Measurements from ENCODE around the gene RHOB. TPM values are rescaled to one million over a fixed set of nuclear protein-coding genes. Genes with fewer than 3 reads are reported as not detected.
A peak's percentile ranks its signal among the peaks of the same experiment; 100 is the strongest.

RHOB gene
- total and polyA plus RNA-seq, 2 of the 13 experiments (the other 11 are each of a cell fraction or from before 2014, with no cell fraction given): 192 to 268 TPM

DNA sequence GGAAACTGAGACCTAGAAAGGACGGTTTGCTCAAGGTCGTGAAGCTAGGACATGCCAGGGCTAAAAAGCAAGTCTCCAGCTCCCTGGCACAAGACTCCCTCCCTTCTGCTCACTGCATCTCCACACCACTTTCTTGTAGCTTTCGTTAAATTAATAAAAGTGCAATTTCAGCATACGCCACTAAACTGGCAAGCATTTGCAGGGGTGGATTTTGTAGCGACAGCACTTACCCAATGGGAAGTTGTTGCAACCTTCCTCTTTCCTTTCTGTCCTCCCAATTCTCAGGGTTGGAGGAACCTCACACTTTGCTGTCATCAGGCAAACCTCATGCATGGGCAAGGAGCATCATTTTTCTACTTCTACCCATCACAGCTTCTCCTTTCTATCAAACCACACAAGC lies 7.4 kb upstream of the RHOB start:
- DNase-seq (ENCODE audit: low spot score) (no peak), ATAC-seq (no peak), FAIRE-seq (no peak)
- H3K4me2 ChIP-seq (ENCODE audit: low read depth, low read length): peak overlapping the region; percentile 65
- H3K9me3 ChIP-seq (ENCODE audit: low read length): no peaks in the 10 kb centered on the region
- no peaks in the 10 kb centered on the region for H3K27me3 ChIP-seq (ENCODE audit: control insufficient read depth in 1 of 2, insufficient read depth in 2 of 2, low read length in 2 of 2)
- H3K9ac ChIP-seq (ENCODE audit: insufficient read depth, low read depth, low read length): peak overlapping the region; percentile 42; the same call in 1 of the 2 replicates
- H3K27ac ChIP-seq (ENCODE audit: extremely low read length, insufficient read depth, low read length): no peak overlapping the region
- 44% methylated on average over 5 of the region's 5 CpGs for whole genome bisulfite sequencing (ENCODE audit: low lambda C conversion rate)
- no peaks in the 10 kb centered on the region for H3K36me3 ChIP-seq (replicated peaks in 1 of 2; ENCODE audit: control insufficient read depth in 1 of 2, insufficient read depth in 2 of 2, low read length in 2 of 2)
- H3K79me2 ChIP-seq (ENCODE audit: insufficient read depth, low read length): no peaks in the 10 kb centered on the region
- BruUV-seq (replicated peaks): no TSS peak
- H2AFZ ChIP-seq (ENCODE audit: low read length): no peak overlapping the region
- CTCF ChIA-PET (ENCODE audit: low intra/inter-chr PET ratio, low total read pairs): interaction anchor here (1.1 kb wide), 1 partner anchor 157 kb away, joined by 3 read pairs; no protein-coding TSS in a partner anchor
- H3K4me1 ChIP-seq (ENCODE audit: insufficient read depth, low read length): peaks cover 53% of the 10 kb centered on the region
- in situ Hi-C loops (cut with HindIII; ENCODE audit: extremely low pct_ligation_motif_present, low pct_unique_long_range_greater_than_20kb): no loop called here
- intact Hi-C loops (cut with micrococcal nuclease; ENCODE audit: unreplicated experiment): loop anchor here (2.0 kb wide), 2 partner anchors 21 to 43 kb away; no protein-coding TSS in a partner anchor
- H3K4me3 ChIP-seq (replicated peaks in 1 of 3; ENCODE audit: insufficient read depth in 1 of 3, low read depth in 2 of 3, low read length in 3 of 3): no peak overlapping the region
- no peaks in the 10 kb centered on the region for H4K20me1 ChIP-seq (ENCODE audit: insufficient read depth, low read length)
- POLR2A ChIA-PET: interaction anchor here (0.7 to 6.5 kb wide), 26 partner anchors 9 to 211 kb away, joined by 3 to 185 read pairs (median 6); partner anchors contain the start of genes HS1BP3 and RHOB
- TF ChIP-seq ATF2 (CRISPR knock-in tag; IDR thresholded peaks at IDR 0.05) (no peak), ZNF256 (CRISPR knock-in tag; conservative IDR thresholded peaks at IDR 0.05) (no peak), SNRNP70 (IDR thresholded peaks at IDR 0.05; ENCODE audit: low read depth, low read length) (no peak), MEIS1 (CRISPR knock-in tag; IDR thresholded peaks at IDR 0.05; ENCODE audit: borderline replicate concordance) (peak; percentile 23; the same call in 1 of the 2 replicates), ZNF782 (CRISPR knock-in tag; IDR thresholded peaks at IDR 0.05; ENCODE audit: borderline replicate concordance) (no peak), ZSCAN21 (CRISPR knock-in tag; IDR thresholded peaks at IDR 0.05; ENCODE audit: borderline replicate concordance) (no peak), ZNF841 (CRISPR knock-in tag; IDR thresholded peaks at IDR 0.05; ENCODE audit: borderline replicate concordance) (no peak), TGIF2 (CRISPR knock-in tag; IDR thresholded peaks at IDR 0.05) (no peak), ARNTL (CRISPR knock-in tag; IDR thresholded peaks at IDR 0.05) (no peak), ATF1 (CRISPR knock-in tag; IDR thresholded peaks at IDR 0.05) (no peak), ZFP41 (CRISPR knock-in tag; IDR thresholded peaks at IDR 0.05; ENCODE audit: borderline replicate concordance) (no peak), ZGPAT (CRISPR knock-in tag; IDR thresholded peaks at IDR 0.05) (no peak), NPAS2 (CRISPR knock-in tag; IDR thresholded peaks at IDR 0.05; ENCODE audit: borderline replicate concordance) (no peak), PPARG (CRISPR knock-in tag; conservative IDR thresholded peaks at IDR 0.05) (no peak), ZNF576 (CRISPR knock-in tag; IDR thresholded peaks at IDR 0.05) (no peak), ATF7 (IDR thresholded peaks at IDR 0.05) (no peak), ATF7 (CRISPR knock-in tag; IDR thresholded peaks at IDR 0.05) (0 out of 2 replicates have a peak, but pooled peaks have one; percentile 12), MAFF (IDR thresholded peaks at IDR 0.05; ENCODE audit: low read depth, low read length) (peak; percentile 12; the same call in 1 of the 2 replicates)
- TF ChIP-seq, protein P1, sequence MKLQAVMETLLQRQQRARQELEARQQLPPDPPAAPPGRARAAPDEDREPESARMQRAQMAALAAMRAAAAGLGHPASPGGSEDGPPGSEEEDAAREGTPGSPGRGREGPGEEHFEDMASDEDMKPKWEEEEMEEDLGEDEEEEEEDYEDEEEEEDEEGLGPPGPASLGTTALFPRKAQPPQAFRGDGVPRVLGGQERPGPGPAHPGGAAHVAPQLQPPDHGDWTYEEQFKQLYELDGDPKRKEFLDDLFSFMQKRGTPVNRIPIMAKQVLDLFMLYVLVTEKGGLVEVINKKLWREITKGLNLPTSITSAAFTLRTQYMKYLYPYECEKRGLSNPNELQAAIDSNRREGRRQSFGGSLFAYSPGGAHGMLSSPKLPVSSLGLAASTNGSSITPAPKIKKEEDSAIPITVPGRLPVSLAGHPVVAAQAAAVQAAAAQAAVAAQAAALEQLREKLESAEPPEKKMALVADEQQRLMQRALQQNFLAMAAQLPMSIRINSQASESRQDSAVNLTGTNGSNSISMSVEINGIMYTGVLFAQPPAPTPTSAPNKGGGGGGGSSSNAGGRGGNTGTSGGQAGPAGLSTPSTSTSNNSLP (IDR thresholded peaks at IDR 0.05; ENCODE audit: low read depth, low read length): 0 out of 2 replicates have a peak, but pooled peaks have one; percentile 0
- TF ChIP-seq, protein P2, sequence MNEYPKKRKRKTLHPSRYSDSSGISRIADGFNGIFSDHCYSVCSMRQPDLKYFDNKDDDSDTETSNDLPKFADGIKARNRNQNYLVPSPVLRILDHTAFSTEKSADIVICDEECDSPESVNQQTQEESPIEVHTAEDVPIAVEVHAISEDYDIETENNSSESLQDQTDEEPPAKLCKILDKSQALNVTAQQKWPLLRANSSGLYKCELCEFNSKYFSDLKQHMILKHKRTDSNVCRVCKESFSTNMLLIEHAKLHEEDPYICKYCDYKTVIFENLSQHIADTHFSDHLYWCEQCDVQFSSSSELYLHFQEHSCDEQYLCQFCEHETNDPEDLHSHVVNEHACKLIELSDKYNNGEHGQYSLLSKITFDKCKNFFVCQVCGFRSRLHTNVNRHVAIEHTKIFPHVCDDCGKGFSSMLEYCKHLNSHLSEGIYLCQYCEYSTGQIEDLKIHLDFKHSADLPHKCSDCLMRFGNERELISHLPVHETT (CRISPR knock-in tag; conservative IDR thresholded peaks at IDR 0.05): no peak
